Dermis blood vessel endothelial cell (primary cell): ENCODE measurements around the gene NEMF. TPM values are rescaled to one million over a fixed set of nuclear protein-coding genes. Genes with fewer than 3 reads are reported as not detected.

Experiments
- DNase-seq: peaks from one replicate; pipeline ENCODE4 v3.0.0; 2010
- total RNA-seq: library from RNA; depleted of rRNA; stranded (reverse); fragments of >200 nt; gene quantifications from 2 replicates; pipeline ENCODE4 v1.2.3, GENCODE V29; 2014

NEMF gene
- total RNA-seq, 1 donor from 2014 or later, result 72.0 TPM

- DNase-seq, result no peak
Measured at GRCh38 chr14:49732896-49733295, 119.7 kb downstream of the NEMF start.

Other genes starting within 250 kb of the NEMF start
- 210 and 341 TPM in 2 replicates for gene RPL36AL, start 232.2 kb downstream of the NEMF start, total RNA-seq
- gene MGAT2, start 232.0 kb downstream of the NEMF start, total RNA-seq, result 98.6 and 104 TPM in 2 replicates
- gene DNAAF2, start 217.5 kb downstream of the NEMF start, total RNA-seq, result 9.8 and 12.3 TPM in 2 replicates
- gene POLE2, start 164.6 kb downstream of the NEMF start, total RNA-seq, result 8.7 and 13.9 TPM in 2 replicates
- 1.6 and 6.6 TPM in 2 replicates for gene KLHDC1, start 159.7 kb downstream of the NEMF start, total RNA-seq
- gene KLHDC2, start 84.6 kb downstream of the NEMF start, total RNA-seq, result 49.0 and 53.6 TPM in 2 replicates
- 64.7 and 66.6 TPM in 2 replicates for gene ARF6, start 40.3 kb upstream of the NEMF start, total RNA-seq